Bronchial epithelial cell (primary cell): Measurements from ENCODE around the gene GPX6. TPM values are rescaled to one million over a fixed set of nuclear protein-coding genes. Genes with fewer than 3 reads are reported as not detected.
"Not testable (repeated sequence)": the region's sequence is repeated elsewhere in the genome, so short reads cannot be mapped to it uniquely, and the experiment has no call there.

ENCODE experiments used
- DNase-seq: peaks from one replicate; pipeline ENCODE4 v3.0.0-alpha.2; 2010; ENCODE audit warnings: low read depth
- FAIRE-seq: peaks from 2 replicates; lab custom pipeline; 2011; peaks lifted over from hg19 to GRCh38; lab: Jason Lieb, UNC
- H3K27me3 ChIP-seq: 2 replicates; pipeline ENCODE4 v1.5.1; 2011; ENCODE audit warnings: low read length; ENCODE audit not compliant: control insufficient read depth, insufficient read depth
- H3K36me3 ChIP-seq: 2 replicates; pipeline ENCODE4 v1.5.1; 2011; ENCODE audit warnings: low read length; ENCODE audit not compliant: control insufficient read depth, insufficient read depth
- H3K4me3 ChIP-seq: 2 replicates; pipeline ENCODE4 v1.5.1; 2011; ENCODE audit warnings: mild to moderate bottlenecking, low read depth, low read length, control low read depth
- total RNA-seq: library from RNA; depleted of rRNA; stranded (reverse); fragments of >200 nt; gene quantifications from 2 replicates; pipeline ENCODE4 v1.2.1, GENCODE V29; 2014
- TF ChIP-seq, protein P1 (sequence below): IDR thresholded peaks from 2 replicates; pipeline ENCODE4 v1.5.1; 2011; ENCODE audit warnings: mild to moderate bottlenecking, moderate library complexity, low read length, control low read depth, inconsistent platforms; ENCODE audit not compliant: insufficient read depth, severe bottlenecking

The GPX6 gene
- total RNA-seq, 1 donor from 2014 or later: not detected

DNA sequence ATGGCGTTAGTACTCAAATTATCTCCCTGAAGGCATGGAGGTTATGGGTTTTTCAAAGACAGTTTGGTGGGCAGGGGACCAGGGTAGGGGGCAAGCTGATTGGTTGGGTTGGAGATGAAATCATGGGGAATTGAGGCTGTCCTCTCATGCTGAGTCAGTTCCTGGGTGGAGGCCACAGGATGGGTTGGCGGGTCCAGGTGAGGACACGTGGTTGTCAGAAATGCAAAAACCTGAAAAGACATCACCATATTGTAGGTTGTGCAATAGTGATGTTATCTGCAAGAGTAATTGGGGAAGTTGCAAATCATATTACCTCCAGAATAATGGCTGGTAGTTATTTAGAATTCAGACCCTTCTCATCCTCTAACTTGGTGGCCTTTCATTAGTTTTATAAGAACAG lies 30.1 kb downstream of the GPX6 start:
- Histone ChIP-seq H3K4me3 (no peak overlapping the region), H3K36me3 (no peaks in the 10 kb centered on the region), H3K27me3 (peaks cover 3% of the 10 kb centered on the region)
- no peak for DNase-seq
- FAIRE-seq: no peak
- TF ChIP-seq, protein P1, sequence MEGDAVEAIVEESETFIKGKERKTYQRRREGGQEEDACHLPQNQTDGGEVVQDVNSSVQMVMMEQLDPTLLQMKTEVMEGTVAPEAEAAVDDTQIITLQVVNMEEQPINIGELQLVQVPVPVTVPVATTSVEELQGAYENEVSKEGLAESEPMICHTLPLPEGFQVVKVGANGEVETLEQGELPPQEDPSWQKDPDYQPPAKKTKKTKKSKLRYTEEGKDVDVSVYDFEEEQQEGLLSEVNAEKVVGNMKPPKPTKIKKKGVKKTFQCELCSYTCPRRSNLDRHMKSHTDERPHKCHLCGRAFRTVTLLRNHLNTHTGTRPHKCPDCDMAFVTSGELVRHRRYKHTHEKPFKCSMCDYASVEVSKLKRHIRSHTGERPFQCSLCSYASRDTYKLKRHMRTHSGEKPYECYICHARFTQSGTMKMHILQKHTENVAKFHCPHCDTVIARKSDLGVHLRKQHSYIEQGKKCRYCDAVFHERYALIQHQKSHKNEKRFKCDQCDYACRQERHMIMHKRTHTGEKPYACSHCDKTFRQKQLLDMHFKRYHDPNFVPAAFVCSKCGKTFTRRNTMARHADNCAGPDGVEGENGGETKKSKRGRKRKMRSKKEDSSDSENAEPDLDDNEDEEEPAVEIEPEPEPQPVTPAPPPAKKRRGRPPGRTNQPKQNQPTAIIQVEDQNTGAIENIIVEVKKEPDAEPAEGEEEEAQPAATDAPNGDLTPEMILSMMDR: no peak

- H3K4me3 ChIP-seq: no peak overlapping the region
- TF ChIP-seq, protein P1: no peak
- peaks cover 11% of the 10 kb centered on the region for H3K27me3 ChIP-seq
- FAIRE-seq (no peak), DNase-seq (no peak)
- H3K36me3 ChIP-seq: no peaks in the 10 kb centered on the region
These were observed 35.2 kb downstream of the GPX6 start for GRCh38 chr6:28480253-28480932.

DNA sequence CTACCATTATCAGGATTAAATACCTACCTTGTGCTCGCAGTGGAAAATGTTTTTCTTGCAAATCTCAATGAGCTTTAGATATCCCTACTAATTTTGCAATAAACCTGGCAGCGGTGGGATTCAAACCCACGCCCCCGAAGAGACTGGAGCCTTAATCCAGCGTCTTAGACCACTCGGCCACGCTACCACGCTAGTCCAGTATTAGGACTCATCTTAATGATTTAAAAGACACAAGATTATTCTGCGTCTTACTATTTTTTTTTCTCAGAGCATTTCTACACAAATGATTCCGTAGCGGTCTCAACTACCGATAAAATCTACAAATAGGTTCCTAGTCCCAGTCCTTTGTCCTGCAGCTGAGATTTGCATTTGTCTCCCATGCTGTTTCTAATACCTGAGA lies 37.1 kb downstream of the GPX6 start:
- DNase-seq: no peak
- TF ChIP-seq, protein P1: no peak
- Histone ChIP-seq H3K27me3 (peaks cover 11% of the 10 kb centered on the region), H3K4me3 (no peak overlapping the region), H3K36me3 (no peaks in the 10 kb centered on the region)
- no peak for FAIRE-seq

DNA sequence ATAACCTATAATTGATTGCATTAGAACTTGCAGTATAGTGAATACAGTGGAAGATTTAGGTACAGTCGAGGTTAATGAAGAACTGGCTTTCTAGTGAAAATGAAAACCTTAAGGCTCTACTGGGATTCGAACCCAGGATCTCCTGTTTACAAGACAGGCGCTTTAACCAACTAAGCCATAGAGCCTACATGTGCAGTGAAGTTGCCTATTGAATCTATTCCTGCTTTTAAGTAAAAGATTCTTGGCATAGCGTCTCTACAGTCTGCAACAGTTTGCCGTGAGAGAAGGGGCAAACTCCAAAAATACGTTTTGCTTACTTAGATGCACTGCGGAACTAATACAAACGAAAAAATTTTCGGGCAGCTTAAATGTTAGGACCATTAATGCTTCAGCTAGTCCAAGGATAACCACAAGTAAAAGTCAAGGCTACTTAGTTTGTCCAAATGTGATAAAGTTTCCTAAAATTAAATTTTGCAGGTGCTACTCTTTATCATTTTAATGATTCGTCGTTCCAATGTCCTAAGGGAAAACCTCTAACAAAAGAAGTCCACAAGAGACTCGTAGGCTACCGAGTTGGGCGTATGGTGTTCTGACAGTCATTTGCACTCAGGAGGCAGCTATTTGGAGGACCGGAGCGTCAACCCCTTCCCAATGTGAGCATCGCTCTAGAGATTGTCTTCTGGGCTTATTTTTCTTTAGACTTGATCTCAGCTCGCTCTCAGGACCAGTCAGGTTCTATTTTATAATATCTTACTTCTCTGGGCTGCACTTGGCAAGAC lies 41.0 kb downstream of the GPX6 start:
- no peak for FAIRE-seq
- peak; percentile 82 for DNase-seq
- TF ChIP-seq, protein P1: no peak
- Histone ChIP-seq H3K4me3 (peak overlapping the region; percentile 26), H3K27me3 (peaks cover 6% of the 10 kb centered on the region), H3K36me3 (no peaks in the 10 kb centered on the region)

- H3K27me3 ChIP-seq, DNase-seq, FAIRE-seq, H3K4me3 ChIP-seq, H3K36me3 ChIP-seq: not testable (repeated sequence)
These were observed 46.3 kb downstream of the GPX6 start for GRCh38 chr6:28469153-28469745.

GRCh38 chr6:28468056-28468455 lies 47.5 kb downstream of the GPX6 start:
- H3K36me3 ChIP-seq: no peaks in the 10 kb centered on the region
- TF ChIP-seq, protein P1: no peak
- DNase-seq (no peak), FAIRE-seq (no peak)
- H3K4me3 ChIP-seq: no peak overlapping the region
- no peaks in the 10 kb centered on the region for H3K27me3 ChIP-seq
